Measurements from ENCODE around the gene RAB3D.
"Not testable (repeated sequence)": the region's sequence is repeated elsewhere in the genome, so short reads cannot be mapped to it uniquely, and the experiment has no call there.

DNA sequence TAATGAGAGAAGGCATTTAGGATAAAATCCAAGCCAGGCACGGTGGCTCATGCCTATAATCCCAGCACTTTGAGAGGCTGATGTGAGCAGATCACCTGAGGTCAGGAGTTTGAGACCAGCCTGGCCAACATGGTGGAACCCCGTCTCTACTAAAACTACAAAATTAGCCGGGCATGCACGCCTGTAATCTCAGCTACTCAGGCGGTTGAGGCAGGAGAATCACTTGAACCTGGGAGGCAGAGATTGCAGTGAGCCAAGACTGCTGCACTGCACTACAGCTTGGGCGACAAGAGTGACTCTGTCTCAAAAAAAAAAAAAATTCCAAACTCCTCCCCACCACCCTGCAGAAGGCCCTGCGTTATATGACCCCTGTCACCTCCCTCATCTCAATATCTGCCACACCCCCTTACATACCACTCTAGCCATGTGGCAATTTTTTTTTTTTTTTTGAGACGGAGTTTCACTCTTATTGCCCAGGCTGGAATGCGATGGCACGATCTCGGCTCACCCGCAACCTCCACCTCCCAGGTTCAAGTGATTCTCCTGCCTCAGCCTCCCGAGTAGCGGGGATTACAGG lies 39.9 kb upstream of the RAB3D start:
- TF ChIP-seq, protein P1, sequence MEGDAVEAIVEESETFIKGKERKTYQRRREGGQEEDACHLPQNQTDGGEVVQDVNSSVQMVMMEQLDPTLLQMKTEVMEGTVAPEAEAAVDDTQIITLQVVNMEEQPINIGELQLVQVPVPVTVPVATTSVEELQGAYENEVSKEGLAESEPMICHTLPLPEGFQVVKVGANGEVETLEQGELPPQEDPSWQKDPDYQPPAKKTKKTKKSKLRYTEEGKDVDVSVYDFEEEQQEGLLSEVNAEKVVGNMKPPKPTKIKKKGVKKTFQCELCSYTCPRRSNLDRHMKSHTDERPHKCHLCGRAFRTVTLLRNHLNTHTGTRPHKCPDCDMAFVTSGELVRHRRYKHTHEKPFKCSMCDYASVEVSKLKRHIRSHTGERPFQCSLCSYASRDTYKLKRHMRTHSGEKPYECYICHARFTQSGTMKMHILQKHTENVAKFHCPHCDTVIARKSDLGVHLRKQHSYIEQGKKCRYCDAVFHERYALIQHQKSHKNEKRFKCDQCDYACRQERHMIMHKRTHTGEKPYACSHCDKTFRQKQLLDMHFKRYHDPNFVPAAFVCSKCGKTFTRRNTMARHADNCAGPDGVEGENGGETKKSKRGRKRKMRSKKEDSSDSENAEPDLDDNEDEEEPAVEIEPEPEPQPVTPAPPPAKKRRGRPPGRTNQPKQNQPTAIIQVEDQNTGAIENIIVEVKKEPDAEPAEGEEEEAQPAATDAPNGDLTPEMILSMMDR (IDR thresholded peaks at IDR 0.05): not testable (repeated sequence)
- TF ChIP-seq POLR2A (IDR thresholded peaks at IDR 0.05); POLR2AphosphoS5 (IDR thresholded peaks at IDR 0.05; ENCODE audit: insufficient read depth in 1 of 2, low read depth in 1 of 2): not testable (repeated sequence)

Measured in vagina (tissue), 2 donors.